ENCODE results near the gene AFAP1.
A peak's percentile ranks its signal among the peaks of the same experiment; 100 is the strongest.
"Not testable (repeated sequence)": the region's sequence is repeated elsewhere in the genome, so short reads cannot be mapped to it uniquely, and the experiment has no call there.

AFAP1 gene

GRCh38 chr4:7918187-7918586 is 21.5 kb downstream of the AFAP1 start:
- not testable (repeated sequence) for H3K27ac ChIP-seq (ENCODE audit: low read depth in 2 of 2, low read length in 2 of 2); H3K4me3 ChIP-seq (ENCODE audit: low read length in 2 of 2); H3K9ac ChIP-seq (ENCODE audit: low read depth in 1 of 2, low read length in 2 of 2); H3K9me3 ChIP-seq (ENCODE audit: control insufficient read depth in 2 of 2, low read length in 2 of 2); H3K36me3 ChIP-seq (ENCODE audit: control insufficient read depth in 2 of 2, insufficient read depth in 2 of 2, low read length in 2 of 2); H3K27me3 ChIP-seq (ENCODE audit: control insufficient read depth in 2 of 2, insufficient read depth in 2 of 2, low read length in 2 of 2); H3K4me1 ChIP-seq (ENCODE audit: control insufficient read depth in 2 of 2, insufficient read depth in 2 of 2, low read length in 2 of 2)

GRCh38 chr4:7917669-7918068 is 22.0 kb downstream of the AFAP1 start:
- no peaks in the 10 kb centered on the region for H3K27me3 ChIP-seq (ENCODE audit: control insufficient read depth in 2 of 2, insufficient read depth in 2 of 2, low read length in 2 of 2)
- H3K4me1 ChIP-seq (ENCODE audit: control insufficient read depth in 2 of 2, insufficient read depth in 2 of 2, low read length in 2 of 2) = peaks cover 0 to 4% of the 10 kb centered on the region in 2 donors
- H3K27ac ChIP-seq (ENCODE audit: low read depth in 2 of 2, low read length in 2 of 2) = no peak overlapping the region

GRCh38 chr4:7915875-7916242 is 23.8 kb downstream of the AFAP1 start:
- H3K9me3 ChIP-seq (ENCODE audit: control insufficient read depth in 2 of 2, low read length in 2 of 2) = no peaks in the 10 kb centered on the region
- H3K36me3 ChIP-seq (ENCODE audit: control insufficient read depth in 2 of 2, insufficient read depth in 2 of 2, low read length in 2 of 2) = peaks cover 0 to 3% of the 10 kb centered on the region in 2 donors
- peaks cover 2 to 10% of the 10 kb centered on the region in 2 donors for H3K4me1 ChIP-seq (ENCODE audit: control insufficient read depth in 2 of 2, insufficient read depth in 2 of 2, low read length in 2 of 2)
- no peak overlapping the region for H3K9ac ChIP-seq (ENCODE audit: low read depth in 1 of 2, low read length in 2 of 2)
- no peak overlapping the region for H3K27ac ChIP-seq (ENCODE audit: low read depth in 2 of 2, low read length in 2 of 2)
- no peaks in the 10 kb centered on the region for H3K27me3 ChIP-seq (ENCODE audit: control insufficient read depth in 2 of 2, insufficient read depth in 2 of 2, low read length in 2 of 2)
- no peak overlapping the region for H3K4me3 ChIP-seq (ENCODE audit: low read length in 2 of 2)

More at GRCh38 chr4:7917669-7918068, 22.0 kb downstream of the AFAP1 start:
- Histone ChIP-seq H3K4me3 (ENCODE audit: low read length in 2 of 2) (no peak overlapping the region), H3K36me3 (ENCODE audit: control insufficient read depth in 2 of 2, insufficient read depth in 2 of 2, low read length in 2 of 2) (peaks cover 0 to 3% of the 10 kb centered on the region in 2 donors), H3K9me3 (ENCODE audit: control insufficient read depth in 2 of 2, low read length in 2 of 2) (no peaks in the 10 kb centered on the region), H3K9ac (ENCODE audit: low read depth in 1 of 2, low read length in 2 of 2) (no peak overlapping the region)

- H3K4me1 ChIP-seq (ENCODE audit: control insufficient read depth in 2 of 2, insufficient read depth in 2 of 2, low read length in 2 of 2) = peaks cover 7 to 14% of the 10 kb centered on the region in 2 donors
- H3K27ac ChIP-seq (ENCODE audit: low read depth in 2 of 2, low read length in 2 of 2) = no peak overlapping the region
- H3K9ac ChIP-seq (ENCODE audit: low read depth in 1 of 2, low read length in 2 of 2) = no peak overlapping the region
Measured at GRCh38 chr4:7912826-7913225, 26.8 kb downstream of the AFAP1 start.

GRCh38 chr4:7910952-7911578 is 28.6 kb downstream of the AFAP1 start:
- peak overlapping the region in 1 of 2 donors; percentile 1 for H3K9ac ChIP-seq (ENCODE audit: low read depth in 1 of 2, low read length in 2 of 2)
- no peaks in the 10 kb centered on the region for H3K36me3 ChIP-seq (ENCODE audit: control insufficient read depth in 2 of 2, insufficient read depth in 2 of 2, low read length in 2 of 2)
- H3K4me1 ChIP-seq (ENCODE audit: control insufficient read depth in 2 of 2, insufficient read depth in 2 of 2, low read length in 2 of 2) = peaks cover 7 to 10% of the 10 kb centered on the region in 2 donors
- H3K9me3 ChIP-seq (ENCODE audit: control insufficient read depth in 2 of 2, low read length in 2 of 2) = no peaks in the 10 kb centered on the region
- H3K27ac ChIP-seq (ENCODE audit: low read depth in 2 of 2, low read length in 2 of 2) = peak overlapping the region; percentile 68 to 77
- no peaks in the 10 kb centered on the region for H3K27me3 ChIP-seq (ENCODE audit: control insufficient read depth in 2 of 2, insufficient read depth in 2 of 2, low read length in 2 of 2)
- no peak overlapping the region for H3K4me3 ChIP-seq (ENCODE audit: low read length in 2 of 2)

More at GRCh38 chr4:7912826-7913225, 26.8 kb downstream of the AFAP1 start:
- H3K27me3 ChIP-seq (ENCODE audit: control insufficient read depth in 2 of 2, insufficient read depth in 2 of 2, low read length in 2 of 2) = no peaks in the 10 kb centered on the region
- H3K9me3 ChIP-seq (ENCODE audit: control insufficient read depth in 2 of 2, low read length in 2 of 2) = no peaks in the 10 kb centered on the region
- H3K4me3 ChIP-seq (ENCODE audit: low read length in 2 of 2) = no peak overlapping the region
- H3K36me3 ChIP-seq (ENCODE audit: control insufficient read depth in 2 of 2, insufficient read depth in 2 of 2, low read length in 2 of 2) = peaks cover 0 to 3% of the 10 kb centered on the region in 2 donors

- peak overlapping the region in 1 of 2 donors; percentile 1 for H3K9ac ChIP-seq (ENCODE audit: low read depth in 1 of 2, low read length in 2 of 2)
- no peaks in the 10 kb centered on the region for H3K9me3 ChIP-seq (ENCODE audit: control insufficient read depth in 2 of 2, low read length in 2 of 2)
- H3K4me3 ChIP-seq (ENCODE audit: low read length in 2 of 2) = no peak overlapping the region
- H3K36me3 ChIP-seq (ENCODE audit: control insufficient read depth in 2 of 2, insufficient read depth in 2 of 2, low read length in 2 of 2) = no peaks in the 10 kb centered on the region
- H3K27me3 ChIP-seq (ENCODE audit: control insufficient read depth in 2 of 2, insufficient read depth in 2 of 2, low read length in 2 of 2) = no peaks in the 10 kb centered on the region
- H3K4me1 ChIP-seq (ENCODE audit: control insufficient read depth in 2 of 2, insufficient read depth in 2 of 2, low read length in 2 of 2) = peaks cover 10 to 11% of the 10 kb centered on the region in 2 donors
- H3K27ac ChIP-seq (ENCODE audit: low read depth in 2 of 2, low read length in 2 of 2) = peak overlapping the region; percentile 68 to 77
Measured at GRCh38 chr4:7910263-7910896, 29.3 kb downstream of the AFAP1 start.

GRCh38 chr4:7909463-7910262 is 30.0 kb downstream of the AFAP1 start:
- H3K9me3 ChIP-seq (ENCODE audit: control insufficient read depth in 2 of 2, low read length in 2 of 2) = no peaks in the 10 kb centered on the region
- peaks cover 10 to 11% of the 10 kb centered on the region in 2 donors for H3K4me1 ChIP-seq (ENCODE audit: control insufficient read depth in 2 of 2, insufficient read depth in 2 of 2, low read length in 2 of 2)
- peak overlapping the region; percentile 17 to 77 for H3K27ac ChIP-seq (ENCODE audit: low read depth in 2 of 2, low read length in 2 of 2)
- no peaks in the 10 kb centered on the region for H3K36me3 ChIP-seq (ENCODE audit: control insufficient read depth in 2 of 2, insufficient read depth in 2 of 2, low read length in 2 of 2)
- H3K4me3 ChIP-seq (ENCODE audit: low read length in 2 of 2) = no peak overlapping the region
- H3K9ac ChIP-seq (ENCODE audit: low read depth in 1 of 2, low read length in 2 of 2) = no peak overlapping the region
- no peaks in the 10 kb centered on the region for H3K27me3 ChIP-seq (ENCODE audit: control insufficient read depth in 2 of 2, insufficient read depth in 2 of 2, low read length in 2 of 2)

GRCh38 chr4:7908668-7909067 is 31.0 kb downstream of the AFAP1 start:
- Histone ChIP-seq H3K9me3 (ENCODE audit: control insufficient read depth in 2 of 2, low read length in 2 of 2) (no peaks in the 10 kb centered on the region), H3K27ac (ENCODE audit: low read depth in 2 of 2, low read length in 2 of 2) (no peak overlapping the region), H3K4me3 (ENCODE audit: low read length in 2 of 2) (no peak overlapping the region), H3K9ac (ENCODE audit: low read depth in 1 of 2, low read length in 2 of 2) (no peak overlapping the region), H3K4me1 (ENCODE audit: control insufficient read depth in 2 of 2, insufficient read depth in 2 of 2, low read length in 2 of 2) (peaks cover 10 to 11% of the 10 kb centered on the region in 2 donors), H3K27me3 (ENCODE audit: control insufficient read depth in 2 of 2, insufficient read depth in 2 of 2, low read length in 2 of 2) (no peaks in the 10 kb centered on the region), H3K36me3 (ENCODE audit: control insufficient read depth in 2 of 2, insufficient read depth in 2 of 2, low read length in 2 of 2) (no peaks in the 10 kb centered on the region)

- no peak overlapping the region for H3K9ac ChIP-seq (ENCODE audit: low read depth in 1 of 2, low read length in 2 of 2)
- H3K27ac ChIP-seq (ENCODE audit: low read depth in 2 of 2, low read length in 2 of 2) = no peak overlapping the region
- peaks cover 10 to 11% of the 10 kb centered on the region in 2 donors for H3K4me1 ChIP-seq (ENCODE audit: control insufficient read depth in 2 of 2, insufficient read depth in 2 of 2, low read length in 2 of 2)
Measured at GRCh38 chr4:7907142-7907541, 32.5 kb downstream of the AFAP1 start.

GRCh38 chr4:7906171-7906701 is 33.4 kb downstream of the AFAP1 start:
- H3K4me3 ChIP-seq (ENCODE audit: low read length in 2 of 2) = no peak overlapping the region
- no peaks in the 10 kb centered on the region for H3K27me3 ChIP-seq (ENCODE audit: control insufficient read depth in 2 of 2, insufficient read depth in 2 of 2, low read length in 2 of 2)
- H3K36me3 ChIP-seq (ENCODE audit: control insufficient read depth in 2 of 2, insufficient read depth in 2 of 2, low read length in 2 of 2) = no peaks in the 10 kb centered on the region
- H3K4me1 ChIP-seq (ENCODE audit: control insufficient read depth in 2 of 2, insufficient read depth in 2 of 2, low read length in 2 of 2) = peaks cover 7 to 11% of the 10 kb centered on the region in 2 donors
- no peak overlapping the region for H3K9ac ChIP-seq (ENCODE audit: low read depth in 1 of 2, low read length in 2 of 2)
- no peak overlapping the region for H3K27ac ChIP-seq (ENCODE audit: low read depth in 2 of 2, low read length in 2 of 2)
- no peaks in the 10 kb centered on the region for H3K9me3 ChIP-seq (ENCODE audit: control insufficient read depth in 2 of 2, low read length in 2 of 2)

More at GRCh38 chr4:7907142-7907541, 32.5 kb downstream of the AFAP1 start:
- H3K9me3 ChIP-seq (ENCODE audit: control insufficient read depth in 2 of 2, low read length in 2 of 2) = no peaks in the 10 kb centered on the region
- no peaks in the 10 kb centered on the region for H3K36me3 ChIP-seq (ENCODE audit: control insufficient read depth in 2 of 2, insufficient read depth in 2 of 2, low read length in 2 of 2)
- no peaks in the 10 kb centered on the region for H3K27me3 ChIP-seq (ENCODE audit: control insufficient read depth in 2 of 2, insufficient read depth in 2 of 2, low read length in 2 of 2)
- H3K4me3 ChIP-seq (ENCODE audit: low read length in 2 of 2) = no peak overlapping the region

All from mucosa of rectum (tissue), 2 donors.